IPS DF 19.7 (cell line): Measurements from ENCODE around the gene ELL3.
"Not testable (repeated sequence)": the region's sequence is repeated elsewhere in the genome, so short reads cannot be mapped to it uniquely, and the experiment has no call there.

Experiments used
- DNase-seq: peaks from one replicate; pipeline ENCODE4 v3.0.0-alpha.2; 2013; ENCODE audit warnings: low read depth, low spot score

Gene ELL3

DNA sequence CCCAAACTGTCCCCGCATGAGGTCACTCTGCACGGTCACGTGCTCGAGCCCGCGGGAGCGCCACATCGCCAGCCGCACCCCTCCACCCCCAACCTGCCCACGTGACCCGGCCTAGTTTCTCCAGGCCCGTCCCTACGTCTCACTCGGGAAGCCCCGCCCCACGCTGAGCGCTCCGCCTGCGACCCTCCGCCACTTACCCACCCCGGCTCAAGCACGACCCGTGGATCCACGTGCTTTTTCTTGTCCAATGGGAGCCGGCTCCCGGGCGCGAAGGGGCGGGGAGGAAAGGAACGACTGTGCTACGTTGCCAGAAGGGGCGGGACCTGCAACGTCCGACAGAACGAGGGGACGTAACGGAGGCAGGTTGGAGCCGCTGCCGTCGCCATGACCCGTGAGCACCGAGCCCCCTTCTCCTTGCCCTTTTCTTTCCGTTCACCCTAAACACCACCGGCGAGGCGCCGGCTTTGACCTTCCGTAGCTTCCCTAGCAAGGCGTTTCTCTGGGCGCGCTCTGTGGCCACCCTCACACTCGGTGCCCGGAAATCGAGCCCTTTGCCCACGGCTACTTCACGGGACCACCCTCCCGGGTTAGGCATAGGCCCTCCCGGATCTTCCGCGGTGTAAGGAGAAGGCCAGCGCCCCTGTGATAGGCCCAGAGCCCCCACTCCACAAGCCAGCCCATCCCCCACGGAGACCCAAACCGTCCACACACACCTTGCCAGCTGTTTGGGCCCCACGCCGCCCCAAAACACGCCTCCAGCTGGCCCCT, 15.4 kb upstream of the ELL3 start, which contains the start of gene SERF2:
TSS of gene SERF2 (plus strand) at position 328 of the 768 bp plus-strand sequence. CDS start at position 385, 57 bp downstream.
- peak; percentile 90 for DNase-seq

DNA sequence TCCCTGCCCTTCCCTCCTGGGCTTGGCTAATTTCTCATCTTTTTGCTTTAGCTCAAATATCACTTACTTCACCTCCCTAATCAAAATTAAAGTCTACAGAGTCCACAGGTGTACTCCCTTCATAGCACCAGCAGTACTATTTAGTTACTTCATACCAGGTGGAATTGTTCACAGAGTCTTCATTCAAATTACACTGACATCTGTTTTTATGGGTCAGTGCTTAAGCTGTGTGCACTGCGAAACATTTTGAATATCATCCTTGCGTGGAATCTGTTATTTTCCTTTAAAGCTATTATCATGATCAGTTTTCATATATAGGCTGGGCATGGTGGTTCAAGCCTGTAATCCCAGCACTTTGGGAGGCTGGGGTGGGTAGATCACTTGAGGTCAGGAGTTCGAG, 12.6 kb upstream of the ELL3 start:
- no peak for DNase-seq

DNA sequence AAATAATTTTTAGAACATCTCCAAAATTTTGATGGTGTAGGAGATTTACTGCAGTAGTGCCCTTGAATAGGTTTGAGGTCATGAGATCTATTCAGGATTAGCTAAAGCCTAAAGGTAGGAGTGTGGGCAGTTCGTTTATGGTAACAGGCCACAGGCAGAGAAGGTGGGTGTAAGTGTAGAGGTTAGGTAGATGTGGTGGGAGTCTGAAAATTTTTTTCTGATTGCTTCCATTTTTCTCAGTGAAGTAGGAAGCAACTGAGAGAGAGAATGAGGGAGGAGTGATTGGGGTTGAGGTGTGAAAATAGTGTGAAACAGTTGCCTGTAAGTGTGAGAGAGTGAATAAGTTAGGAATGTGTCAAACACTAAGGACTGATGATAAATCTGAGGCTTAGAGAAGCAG, 2.2 kb upstream of the ELL3 start:
- no peak for DNase-seq

DNA sequence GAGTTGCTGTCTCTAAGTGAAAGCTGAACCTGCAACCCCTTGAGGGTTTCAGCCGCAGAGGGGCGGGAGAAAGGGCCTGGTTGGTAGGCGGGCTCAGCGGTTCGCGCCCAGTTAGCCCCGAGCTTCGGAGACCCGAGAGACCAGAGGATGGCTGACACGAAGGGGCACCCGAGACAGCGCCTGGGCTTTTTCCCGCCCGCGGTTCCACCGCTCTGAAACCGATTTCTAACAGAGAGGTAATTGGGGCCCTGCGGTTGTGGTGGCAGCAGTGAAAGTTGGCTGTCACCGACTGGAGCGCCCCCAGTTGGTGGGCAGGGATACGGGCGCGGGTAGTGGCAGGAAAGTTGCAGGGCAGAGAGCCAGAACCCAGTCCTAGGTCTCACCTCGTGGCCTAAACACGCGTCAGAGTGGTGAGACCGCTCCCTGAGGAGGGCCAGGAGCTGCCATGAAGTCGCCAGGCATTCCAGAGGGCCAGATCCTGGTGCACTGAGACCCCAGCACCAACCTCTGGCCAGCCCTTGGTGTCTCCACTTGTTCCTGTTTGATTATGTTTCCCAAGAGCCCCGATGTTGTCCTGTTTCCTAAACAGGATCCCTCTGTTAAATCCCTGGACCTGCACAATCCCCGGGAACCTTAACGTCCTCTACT, 625 bp upstream of the ELL3 start:
- no peak for DNase-seq

DNA sequence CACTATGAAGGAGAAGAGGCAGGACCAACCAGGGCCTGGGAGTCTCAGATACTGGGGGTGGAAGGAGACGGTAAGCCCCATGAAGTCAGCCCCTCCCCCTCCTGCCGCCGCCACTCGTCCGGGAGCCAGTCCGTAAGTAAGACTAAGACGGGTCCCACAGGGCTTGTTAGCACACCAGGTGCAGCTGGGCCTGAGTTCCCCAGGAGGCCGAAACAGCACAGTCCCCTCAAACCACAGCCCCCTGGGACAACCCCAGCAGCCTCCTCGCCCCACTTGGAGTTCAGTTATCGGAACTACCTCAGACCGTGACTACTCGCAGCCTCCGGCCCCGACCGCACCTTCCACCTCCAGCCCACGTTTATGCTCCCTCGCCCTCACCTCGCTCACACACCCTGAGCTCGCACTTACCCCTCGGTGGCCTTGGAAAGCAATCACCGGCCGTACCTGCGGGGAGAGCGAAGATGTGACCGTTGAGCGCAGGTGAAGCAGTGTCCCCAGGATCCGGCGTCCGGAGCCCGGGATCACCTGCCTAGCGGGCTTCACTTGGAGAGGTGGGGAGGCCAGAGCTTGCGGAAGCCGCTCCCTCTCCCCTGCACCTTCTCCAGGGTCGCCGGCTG, 557 bp downstream of the ELL3 start:
- DNase-seq: no peak

DNA sequence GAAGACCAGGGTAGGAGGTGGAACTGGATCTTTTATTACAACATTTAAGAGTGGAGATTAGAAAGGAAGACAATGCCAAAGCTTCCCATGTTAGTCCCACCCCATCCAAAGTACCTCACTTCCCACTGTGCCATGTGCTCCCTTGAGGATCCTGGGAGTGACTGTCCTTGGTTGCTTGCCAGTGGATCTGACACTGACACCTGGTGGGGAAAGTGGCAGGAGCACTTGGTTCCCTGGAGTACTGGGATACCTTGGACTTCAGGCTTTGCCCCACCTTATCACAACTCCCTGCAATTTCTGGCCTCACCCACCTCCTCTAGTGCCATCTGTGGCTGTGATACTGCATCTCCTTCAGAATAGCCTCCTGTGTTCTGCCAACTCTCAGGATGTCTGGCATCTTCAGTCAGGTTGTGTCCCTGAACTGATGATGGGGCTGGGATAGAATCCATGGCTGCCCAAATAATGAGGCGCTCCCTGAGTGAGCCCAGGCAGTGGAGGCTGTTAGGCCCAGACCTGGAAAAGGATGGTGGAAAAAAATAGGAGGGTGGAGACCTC, 1.3 kb downstream of the ELL3 start:
- DNase-seq: no peak

DNA sequence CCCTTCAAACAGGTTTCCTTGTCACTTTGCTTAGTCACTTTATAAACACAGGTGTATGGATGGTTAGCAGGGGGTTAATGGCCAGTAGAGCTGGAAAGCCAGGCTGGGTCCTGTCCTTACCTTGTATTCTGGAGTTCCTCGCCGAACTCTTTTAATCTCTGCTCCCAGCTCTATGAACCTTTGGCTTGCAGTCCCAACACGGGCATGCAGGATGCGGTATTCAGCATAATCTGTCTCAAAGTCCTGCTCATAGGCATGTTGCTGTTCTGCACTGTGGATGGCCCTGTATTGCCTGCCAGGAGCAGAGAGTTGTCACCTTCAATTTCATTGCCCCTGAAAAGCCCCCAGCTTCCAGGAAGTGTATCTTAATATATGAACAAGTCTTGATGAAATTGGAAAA, 2.7 kb downstream of the ELL3 start:
- no peak for DNase-seq

DNA sequence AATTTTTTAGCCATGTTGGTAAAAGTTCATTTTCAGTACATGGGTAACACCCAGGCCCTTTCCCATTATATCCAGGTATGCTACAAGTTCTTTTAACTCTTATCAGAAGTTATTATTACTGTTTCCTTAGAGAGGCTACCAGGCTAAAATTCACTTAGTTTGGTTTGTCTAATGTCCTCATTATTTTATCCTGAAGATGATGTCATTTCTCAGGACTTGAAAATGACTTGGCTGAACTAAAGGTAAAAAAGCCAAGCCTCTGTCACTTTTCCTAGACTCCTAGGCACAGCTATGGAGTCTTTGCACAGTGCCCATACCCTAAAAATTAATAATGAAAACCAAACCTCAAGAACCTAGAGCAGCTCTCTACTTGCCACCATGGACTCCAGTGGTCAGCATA, 4.1 kb downstream of the ELL3 start:
- no peak for DNase-seq

DNA sequence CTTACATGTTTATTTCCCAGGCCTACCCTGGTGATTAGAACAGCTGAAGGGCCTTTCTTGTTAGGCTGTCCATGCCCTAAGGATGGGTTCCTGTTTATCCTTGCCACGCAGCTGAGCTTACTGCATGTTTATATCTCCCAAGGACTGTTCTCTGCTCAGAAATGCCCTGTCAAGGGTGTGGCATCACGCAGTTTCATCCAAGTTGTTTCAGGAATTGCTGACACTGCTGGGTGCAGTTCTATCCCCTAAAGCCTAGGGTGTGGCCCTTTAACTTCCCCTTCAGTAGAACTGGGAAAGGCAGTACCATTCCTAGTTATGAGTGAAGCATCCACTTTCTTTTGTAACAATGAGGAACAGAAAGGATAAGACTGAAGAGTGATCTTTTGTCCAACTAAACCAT, 5.0 kb downstream of the ELL3 start:
- no peak for DNase-seq

DNA sequence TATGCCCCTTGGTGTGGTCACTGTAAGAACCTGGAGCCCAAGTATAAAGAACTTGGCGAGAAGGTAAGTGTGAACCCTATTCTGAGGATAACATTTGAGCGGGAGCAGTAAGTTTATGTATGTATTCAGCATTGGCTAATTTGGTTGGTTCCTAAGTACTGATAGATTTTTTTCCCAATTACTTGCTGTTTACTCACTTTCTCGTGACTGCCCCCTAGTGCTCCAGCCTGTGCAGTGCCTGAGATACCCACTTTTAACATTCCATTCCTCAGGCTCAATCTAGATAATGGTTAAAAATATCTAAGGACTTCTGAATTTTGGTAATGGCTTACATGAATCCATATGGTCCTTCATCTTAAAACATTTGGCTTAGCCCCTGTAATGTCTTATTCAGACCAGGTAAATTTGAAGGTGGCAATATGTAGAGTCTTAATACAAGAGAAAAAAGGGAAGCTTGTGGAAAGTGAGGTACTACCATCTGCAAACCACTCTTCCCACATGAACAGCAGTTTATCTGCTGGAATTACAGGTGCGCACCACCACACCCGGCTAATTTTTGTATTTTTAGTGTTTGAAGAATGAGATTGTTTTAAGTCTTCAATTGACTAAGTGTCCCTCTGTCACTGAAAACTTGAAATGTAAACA, 7.1 kb downstream of the ELL3 start:
- no peak for DNase-seq

DNA sequence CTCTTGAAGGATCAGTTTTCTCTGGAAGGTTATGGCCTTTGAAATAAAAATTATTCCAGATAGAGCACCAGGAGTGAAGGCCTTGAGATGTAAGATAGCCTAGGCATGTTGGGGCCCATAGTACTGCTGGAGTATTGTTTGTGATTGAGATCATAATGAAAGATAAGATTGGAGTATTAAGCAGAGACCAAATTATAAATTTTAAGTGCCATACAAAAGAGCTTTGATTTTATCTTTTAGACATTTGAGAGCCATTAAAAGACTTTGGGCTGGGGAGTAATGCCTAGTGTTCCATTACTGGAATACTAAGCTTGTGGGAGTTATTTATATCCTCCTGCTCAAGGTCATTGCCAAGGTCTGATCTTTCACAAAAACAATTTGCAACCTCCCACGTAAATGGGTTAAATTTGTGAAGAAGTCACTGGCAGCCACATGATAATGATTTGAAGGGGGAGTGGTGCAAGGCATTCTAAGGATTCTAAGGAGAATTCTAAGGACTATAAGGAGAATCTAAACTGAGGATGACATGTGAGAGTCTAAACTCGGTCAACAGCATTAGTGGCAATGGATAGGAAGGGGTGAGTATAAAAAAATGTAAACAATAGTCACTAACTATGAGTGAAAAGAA, 12.8 kb downstream of the ELL3 start:
- DNase-seq: no peak

DNA sequence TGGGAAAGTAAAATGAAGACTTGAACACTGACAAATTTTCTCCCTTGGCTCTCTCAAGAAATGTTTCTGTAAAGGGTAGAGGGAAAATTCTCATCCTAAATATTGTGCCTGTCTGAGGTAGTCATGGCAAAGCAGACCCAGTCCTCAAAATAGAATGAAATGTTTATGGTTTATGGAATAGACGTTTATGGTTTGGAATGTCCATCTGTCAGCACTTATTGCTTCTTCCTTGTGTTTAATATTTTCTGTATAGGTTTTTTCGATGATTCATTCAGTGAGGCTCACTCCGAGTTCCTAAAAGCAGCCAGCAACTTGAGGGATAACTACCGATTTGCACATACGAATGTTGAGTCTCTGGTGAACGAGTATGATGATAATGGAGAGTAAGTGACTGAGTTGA, 13.9 kb downstream of the ELL3 start:
- DNase-seq: no peak

DNA sequence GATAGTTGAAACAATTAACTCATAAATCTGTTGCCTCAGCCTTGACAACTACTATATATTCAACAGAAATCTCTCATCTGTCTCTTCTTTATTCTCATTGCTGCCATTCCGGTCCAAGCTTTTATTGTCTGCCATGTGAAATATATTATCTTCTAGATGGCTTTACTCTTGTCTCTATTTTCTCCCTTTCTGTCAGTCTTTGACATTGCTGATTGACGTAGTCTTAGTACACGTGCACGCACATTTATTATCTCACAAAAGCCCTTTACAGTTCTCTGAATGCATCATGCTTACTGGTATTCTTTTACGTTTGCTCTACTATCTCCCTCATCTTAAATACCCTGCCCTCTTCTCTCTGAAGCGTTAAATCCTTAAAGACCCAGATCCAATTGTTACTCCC, 24.9 kb downstream of the ELL3 start:
- no peak for DNase-seq

DNA sequence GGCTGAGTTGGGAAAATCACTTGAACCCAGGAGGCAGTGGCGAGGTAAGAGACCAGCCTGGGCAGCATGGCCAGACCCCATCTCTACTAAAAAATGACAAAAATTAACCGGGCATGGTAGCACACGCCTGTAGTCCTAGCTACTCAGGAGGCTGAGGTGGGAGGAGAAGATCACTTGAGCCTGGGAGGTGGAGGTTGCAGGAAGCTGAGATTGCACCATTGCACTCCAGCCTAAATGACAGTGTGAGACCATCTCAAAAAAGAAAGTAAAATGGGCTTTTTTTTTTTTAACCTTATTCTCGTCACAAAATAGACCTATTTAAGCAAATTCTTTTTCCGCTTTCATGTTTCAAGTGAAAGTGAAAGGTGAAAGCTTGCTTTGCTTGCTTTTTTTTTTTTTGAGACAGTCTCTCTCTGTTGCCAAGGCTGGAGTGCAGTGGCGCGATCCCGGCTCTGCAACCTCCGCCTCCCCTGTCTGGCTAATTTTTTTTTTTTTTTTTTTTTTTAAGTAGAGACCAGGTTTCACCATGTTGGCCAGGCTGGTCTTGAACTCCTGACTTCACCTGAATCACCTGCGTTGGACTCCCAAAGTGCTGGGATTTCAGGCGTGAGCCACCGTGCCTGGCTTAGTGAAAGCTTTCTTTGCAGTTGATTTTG, 26.9 kb downstream of the ELL3 start:
- no peak for DNase-seq

DNA sequence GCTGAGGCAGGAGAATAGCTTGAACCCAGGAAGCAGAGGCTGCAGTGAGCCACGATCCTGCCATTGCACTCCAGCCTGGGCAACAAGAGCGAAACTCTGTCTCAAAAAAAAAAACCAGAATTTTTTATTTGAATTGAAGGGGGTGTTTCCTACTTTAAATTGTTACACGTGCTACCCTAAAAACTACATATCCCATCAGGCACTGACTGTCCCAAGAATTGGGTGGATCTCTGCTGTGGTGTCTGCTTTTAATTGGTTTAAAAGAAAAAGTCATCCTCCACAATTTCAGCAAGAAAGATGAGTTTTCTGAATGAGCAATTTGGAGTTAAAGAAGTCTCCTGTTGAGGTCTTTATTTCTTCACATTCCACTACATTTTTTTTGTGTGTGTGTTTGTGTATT, 28.4 kb downstream of the ELL3 start:
- no peak for DNase-seq

DNA sequence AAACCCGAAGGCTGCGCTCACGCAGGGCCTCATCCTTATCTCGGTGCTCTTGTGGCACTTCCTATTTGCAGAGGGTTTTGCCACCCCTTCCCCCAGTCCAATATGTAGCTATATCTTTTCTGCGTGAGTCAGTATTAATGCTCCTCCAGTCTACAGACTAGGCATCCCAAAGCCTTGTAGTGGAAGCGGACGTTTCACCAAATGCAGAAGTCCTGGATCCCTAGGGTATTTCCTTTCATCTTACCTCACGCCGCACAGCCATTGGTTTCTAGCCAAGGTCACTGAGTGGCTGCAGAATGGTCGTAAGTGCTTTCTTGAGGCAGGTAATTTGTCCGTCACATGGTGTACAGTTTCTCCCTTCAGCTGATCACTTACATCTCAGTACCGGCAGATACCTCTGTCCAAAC, 29.9 kb downstream of the ELL3 start:
- not testable (repeated sequence) for DNase-seq

DNA sequence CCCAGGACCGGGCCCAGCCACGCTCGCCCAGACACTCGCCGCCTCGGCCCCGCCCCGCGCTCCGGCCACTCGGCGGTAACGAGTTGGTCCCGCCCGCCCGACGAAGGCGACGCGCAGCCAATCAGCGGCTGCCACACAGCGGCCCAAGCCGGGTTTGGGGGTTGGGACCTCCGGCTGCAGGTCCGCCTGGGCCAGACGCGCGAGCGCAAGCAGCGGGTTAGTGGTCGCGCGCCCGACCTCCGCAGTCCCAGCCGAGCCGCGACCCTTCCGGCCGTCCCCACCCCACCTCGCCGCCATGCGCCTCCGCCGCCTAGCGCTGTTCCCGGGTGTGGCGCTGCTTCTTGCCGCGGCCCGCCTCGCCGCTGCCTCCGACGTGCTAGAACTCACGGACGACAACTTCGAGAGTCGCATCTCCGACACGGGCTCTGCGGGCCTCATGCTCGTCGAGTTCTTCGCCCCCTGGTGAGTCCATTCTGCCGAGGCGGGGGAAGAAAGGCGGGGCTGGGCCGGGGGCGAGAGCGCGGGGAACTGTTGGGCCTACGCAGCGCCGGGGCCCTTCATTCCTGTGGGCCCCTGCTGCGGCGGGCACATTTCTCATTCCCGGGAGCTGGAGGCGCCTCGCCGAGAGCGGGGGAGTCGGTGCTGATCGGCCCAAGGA, 30.4 kb downstream of the ELL3 start, which contains the start of gene PDIA3:
TSS of gene PDIA3 (plus strand) at position 194 of the 658 bp plus-strand sequence. CDS start at position 296, 102 bp downstream.
- peak; percentile 71 for DNase-seq

DNA sequence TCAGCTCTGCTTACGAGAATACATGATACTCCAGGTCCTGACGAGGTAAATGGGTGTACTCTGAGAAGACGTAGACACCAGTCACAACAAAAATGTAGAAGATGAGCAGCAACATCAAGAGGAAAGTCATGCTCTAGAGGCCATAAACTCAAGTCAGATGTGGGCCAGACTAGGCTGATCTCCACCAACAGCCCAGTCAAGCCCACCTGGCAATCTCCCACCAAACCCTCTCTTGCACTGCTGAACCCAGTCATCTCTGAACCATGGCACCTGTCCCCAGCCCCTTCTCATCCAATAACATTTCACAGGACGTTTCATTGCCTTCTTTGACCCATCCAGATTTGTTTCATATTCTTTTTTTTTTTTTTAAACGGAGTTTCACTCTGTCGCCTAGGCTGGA, 41.4 kb downstream of the ELL3 start:
- DNase-seq: no peak

DNA sequence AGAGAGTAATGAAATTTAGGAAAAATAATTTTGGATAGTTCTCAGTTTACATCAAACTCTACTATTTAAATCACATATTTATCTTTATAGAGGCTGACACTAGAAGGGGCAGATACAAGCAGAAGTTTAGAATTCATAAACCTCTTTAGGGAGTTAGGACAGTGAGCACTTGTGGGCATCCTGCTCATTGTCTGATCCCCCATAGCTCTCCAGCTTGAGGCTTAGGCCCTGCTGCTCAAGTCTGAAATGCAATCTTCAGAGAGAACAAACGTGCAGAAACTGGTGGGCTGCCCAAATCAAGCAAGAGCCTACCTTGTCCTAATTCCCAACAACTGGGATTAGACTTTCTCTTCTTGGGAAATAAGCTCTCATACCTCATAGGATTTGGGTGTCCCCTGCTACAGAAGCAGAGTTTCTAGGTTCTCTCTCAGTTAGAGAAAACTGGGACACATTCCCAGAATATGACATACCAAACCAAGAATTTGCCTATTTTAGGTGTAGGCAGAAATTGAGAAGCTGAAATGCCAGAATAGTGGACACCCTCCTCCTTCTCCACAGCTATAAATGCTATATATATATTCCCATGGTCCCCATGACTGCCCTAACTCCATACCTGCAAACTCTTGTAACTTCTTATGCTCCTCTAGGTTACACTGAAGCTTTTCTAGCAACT, 48.6 kb downstream of the ELL3 start:
- DNase-seq: not testable (repeated sequence)

DNA sequence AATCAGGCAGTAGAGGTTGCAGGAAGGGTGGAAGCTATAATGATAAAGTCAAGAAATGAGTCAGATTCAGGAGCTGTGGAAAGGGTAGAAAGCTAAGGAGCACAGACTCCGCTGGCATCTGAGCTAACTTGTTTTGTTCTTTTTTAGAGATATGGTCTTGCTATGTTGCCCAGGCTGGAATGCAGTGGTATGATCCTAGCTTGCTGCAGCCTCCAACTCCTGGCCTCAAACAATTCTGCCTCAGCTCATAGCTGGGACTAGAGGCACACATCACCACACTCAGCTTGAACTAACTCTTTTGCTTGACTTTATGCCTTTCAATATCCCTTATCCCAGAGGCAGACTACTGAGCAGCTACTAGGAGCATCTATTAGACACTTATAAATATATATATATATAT, 50.5 kb downstream of the ELL3 start:
- DNase-seq: not testable (repeated sequence)
